H1 (cell line): Measurements from ENCODE around the gene SLC2A13. TPM values are rescaled to one million over a fixed set of nuclear protein-coding genes. Genes with fewer than 3 reads are reported as not detected.

Experiments used
- CTCF ChIA-PET: fragments of 300-600 bp; sonication (Branson Sonifier 250); formaldehyde crosslinking; loops from one replicate; lab custom pipeline; 2021; ENCODE audit not compliant: partially characterized antibody; lab: Charles Lee
- POLR2A ChIA-PET: fragments of 300-600 bp; sonication (Branson Sonifier 250); formaldehyde crosslinking; loops from one replicate; lab custom pipeline; 2021; ENCODE audit warnings: inconsistent platforms; ENCODE audit not compliant: partially characterized antibody; lab: Charles Lee
- DNase-seq, 2 experiments: peaks; one replicate each; pipeline versions ENCODE4 v3.0.0 to v3.0.0-alpha.2; 2010 to 2022; ENCODE audit warnings: low spot score in 2 of 2, low read depth in 1 of 2, mixed read lengths in 1 of 2
- FAIRE-seq: peaks from 2 replicates; lab custom pipeline; 2011; peaks lifted over from hg19 to GRCh38; lab: Jason Lieb, UNC
- H2AFZ ChIP-seq: 2 replicates; pipeline ENCODE4 v1.8.1; 2012; ENCODE audit warnings: low read length, inconsistent platforms
- H2AK5ac ChIP-seq: 2 replicates; pipeline ENCODE4 v1.6.1; 2013; ENCODE audit warnings: low read depth, low read length
- H2BK120ac ChIP-seq: replicated peaks from 2 replicates; pipeline ENCODE3; 2013; ENCODE audit warnings: low read depth, low read length, inconsistent platforms
- H2BK12ac ChIP-seq: 2 replicates; pipeline ENCODE4 v1.6.1; 2013; ENCODE audit warnings: low read depth, low read length
- H2BK15ac ChIP-seq: 2 replicates; pipeline ENCODE4 v1.6.1; 2013; ENCODE audit warnings: low read length
- H2BK20ac ChIP-seq: 2 replicates; pipeline ENCODE4 v1.6.1; 2013; ENCODE audit warnings: low read length
- H2BK5ac ChIP-seq: 2 replicates; pipeline ENCODE4 v1.6.1; 2013; ENCODE audit warnings: low read depth, low read length
- H3K14ac ChIP-seq: 2 replicates; pipeline ENCODE4 v1.6.1; 2013; ENCODE audit warnings: inconsistent platforms; ENCODE audit not compliant: insufficient read length
- H3K18ac ChIP-seq: 2 replicates; pipeline ENCODE4 v1.6.1; 2013; ENCODE audit warnings: low read length; ENCODE audit errors: extremely low read depth
- H3K23ac ChIP-seq: 2 replicates; pipeline ENCODE4 v1.6.1; 2013; ENCODE audit warnings: inconsistent platforms; ENCODE audit not compliant: insufficient read length
- H3K23me2 ChIP-seq: 2 replicates; pipeline ENCODE4 v1.6.1; 2013; ENCODE audit warnings: low read depth, low read length
- H3K27ac ChIP-seq: 2 replicates; pipeline ENCODE4 v1.6.1; 2011; ENCODE audit warnings: low read depth, low read length, inconsistent platforms
- H3K27me3 ChIP-seq, 4 experiments: replicated peaks in 1 of 4; 1 replicate in 1 of 4; 2 replicates in 3 of 4; pipeline versions ENCODE4 v1.6.1 to v1.8.1; 2011 to 2013; ENCODE audit warnings: low read length in 3 of 4, mild to moderate bottlenecking in 3 of 4, inconsistent platforms in 2 of 4, mixed read lengths in 2 of 4, moderate library complexity in 1 of 4; ENCODE audit not compliant: control insufficient read depth in 3 of 4, insufficient read depth in 3 of 4; ENCODE audit errors: extremely low read depth in 1 of 4
- H3K36me3 ChIP-seq, 4 experiments: 2 replicates each; pipeline versions ENCODE4 v1.6.1 to v1.8.1; 2011 to 2013; ENCODE audit warnings: mild to moderate bottlenecking in 4 of 4, low read length in 3 of 4, moderate library complexity in 2 of 4, control low read depth in 1 of 4, inconsistent platforms in 1 of 4; ENCODE audit not compliant: insufficient read depth in 4 of 4, control insufficient read depth in 2 of 4
- H3K4ac ChIP-seq: replicated peaks from 2 replicates; pipeline ENCODE3; 2013; ENCODE audit warnings: low read length, low read depth, mixed read lengths, inconsistent platforms; ENCODE audit not compliant: insufficient read length
- H3K4me1 ChIP-seq, 4 experiments: replicated peaks in 1 of 4; 1 replicate in 1 of 4; 2 replicates in 3 of 4; pipeline versions ENCODE4 v1.6.1 to v1.8.1; 2011 to 2013; ENCODE audit warnings: low read length in 3 of 4, inconsistent platforms in 2 of 4, mixed read lengths in 1 of 4; ENCODE audit not compliant: insufficient read depth in 4 of 4, control insufficient read depth in 3 of 4
- H3K4me2 ChIP-seq, 2 experiments: 2 replicates each; pipeline versions ENCODE4 v1.6.1 to v1.8.1; 2011 to 2013; ENCODE audit warnings: low read depth in 2 of 2, low read length in 2 of 2, control low read depth in 1 of 2, inconsistent platforms in 1 of 2, mild to moderate bottlenecking in 1 of 2; ENCODE audit not compliant: insufficient read depth in 1 of 2
- H3K4me3 ChIP-seq, 4 experiments: fragments of 200-600, 300-600 bp in 1 of 4; sonication (generic), shearing (Covaris generic), sonication (Bioruptor Twin) in 1 of 4; 2 replicates each; pipeline versions ENCODE4 v1.5.1 to v1.8.1; 2011 to 2016; ENCODE audit warnings: low read length in 4 of 4, low read depth in 3 of 4, control low read depth in 2 of 4, inconsistent platforms in 2 of 4, mild to moderate bottlenecking in 2 of 4, mixed read lengths in 1 of 4, moderate library complexity in 1 of 4; ENCODE audit not compliant: insufficient read depth in 2 of 4; ENCODE audit errors: extremely low read depth in 1 of 4
- H3K56ac ChIP-seq: replicated peaks from 2 replicates; pipeline ENCODE3; 2013; ENCODE audit warnings: low read depth, mild to moderate bottlenecking, mixed read lengths, low read length, inconsistent platforms; ENCODE audit not compliant: insufficient read length
- H3K79me1 ChIP-seq: 2 replicates; pipeline ENCODE4 v1.6.1; 2013; ENCODE audit warnings: low read depth, low read length, control low read depth
- H3K79me2 ChIP-seq, 2 experiments: 2 replicates each; pipeline versions ENCODE4 v1.6.1 to v1.8.1; 2012 to 2013; ENCODE audit warnings: low read length in 2 of 2, mild to moderate bottlenecking in 2 of 2, inconsistent platforms in 1 of 2; ENCODE audit not compliant: insufficient read depth in 2 of 2, control insufficient read depth in 1 of 2
- H3K9ac ChIP-seq, 4 experiments: replicated peaks in 1 of 4; 1 replicate in 1 of 4; 2 replicates in 3 of 4; pipeline versions ENCODE4 v1.6.1 to v1.8.1; 2011 to 2013; ENCODE audit warnings: low read depth in 3 of 4, low read length in 3 of 4, control low read depth in 2 of 4, mild to moderate bottlenecking in 2 of 4, moderate library complexity in 2 of 4, inconsistent platforms in 1 of 4; ENCODE audit errors: extremely low read depth in 1 of 4
- H3K9me3 ChIP-seq, 2 experiments: 2 replicates each; pipeline versions ENCODE4 v1.6.1 to v1.8.1; 2012 to 2013; ENCODE audit warnings: mild to moderate bottlenecking in 2 of 2, moderate library complexity in 2 of 2, control low read depth in 1 of 2, inconsistent platforms in 1 of 2, low read depth in 1 of 2, low read length in 1 of 2, mixed read lengths in 1 of 2; ENCODE audit not compliant: insufficient read depth in 2 of 2
- H4K20me1 ChIP-seq, 2 experiments: replicated peaks in 1 of 2; 2 replicates each; pipeline versions ENCODE3 to v1.8.1; 2011 to 2013; ENCODE audit warnings: inconsistent platforms in 2 of 2, low read length in 2 of 2, mild to moderate bottlenecking in 1 of 2; ENCODE audit not compliant: insufficient read depth in 2 of 2, control insufficient read depth in 1 of 2
- H4K5ac ChIP-seq: 2 replicates; pipeline ENCODE4 v1.6.1; 2013; ENCODE audit warnings: low read length, low read depth, mixed read lengths, inconsistent platforms; ENCODE audit not compliant: insufficient read length
- H4K8ac ChIP-seq: 2 replicates; pipeline ENCODE4 v1.8.0; 2013; ENCODE audit warnings: mild to moderate bottlenecking, moderate library complexity, low read length, inconsistent platforms; ENCODE audit not compliant: insufficient read depth; ENCODE audit errors: extremely low read depth
- H4K91ac ChIP-seq: replicated peaks from 2 replicates; pipeline ENCODE3; 2013; ENCODE audit warnings: low read length, mixed read lengths, inconsistent platforms; ENCODE audit not compliant: insufficient read length
- GABPA ChIP-seq: IDR thresholded peaks from 2 replicates; pipeline ENCODE4 v1.6.1; 2011; ENCODE audit warnings: mild to moderate bottlenecking, low read length, moderate library complexity, borderline replicate concordance; ENCODE audit not compliant: insufficient read depth
- KDM5A ChIP-seq: fragments of 200-600 bp; IDR thresholded peaks from 2 replicates; pipeline ENCODE4 v1.7.1; 2012; ENCODE audit warnings: mild to moderate bottlenecking, low read length, inconsistent platforms, mixed read lengths
- PHF8 ChIP-seq: fragments of 200-600 bp; sonication (generic); conservative IDR thresholded peaks from 2 replicates; pipeline ENCODE4 v1.7.1; 2012; ENCODE audit warnings: low read depth, mild to moderate bottlenecking, inconsistent platforms, low read length, moderate library complexity
- POU5F1 ChIP-seq: IDR thresholded peaks from 2 replicates; pipeline ENCODE4 v1.6.1; 2011; ENCODE audit warnings: low read depth, mild to moderate bottlenecking, low read length, moderate library complexity
- RFX5 ChIP-seq: IDR thresholded peaks from 2 replicates; pipeline ENCODE4 v1.6.1; 2011; ENCODE audit warnings: low read depth, low read length, improper control_type of control experiment, borderline replicate concordance
- polyA plus RNA-seq, 7 experiments: library from polyadenylated mRNA; depleted of rRNA in 3 of 7; stranded (reverse) in 5 of 7; unstranded in 2 of 7; fragments of >200 nt in 5 of 7; fragments of 200-250 nt in 2 of 7; gene quantifications; 1 replicate in 5 of 7; 2 replicates in 1 of 7; 4 replicates in 1 of 7; pipeline versions ENCODE4 v1.2.1 to v1.2.3, GENCODE V29; 2011 to 2013; ENCODE audit warnings: missing spikeins in 2 of 7, mixed read lengths in 2 of 7
- total RNA-seq: library from RNA; stranded (reverse); fragmentation: NEBNext Ultra II Directional; extraction: Animal tissue kit (Norgen Biotek cat#: 25700); gene quantifications from 2 replicates; pipeline ENCODE4 v1.2.1, GENCODE V29; 2021

SLC2A13 gene
- total and polyA plus RNA-seq, 2 of the 8 experiments (the other 6 are each of a cell fraction or from before 2014, with no cell fraction given), result 2.8 to 9.6 TPM

GRCh38 chr12:39878753-39879152 lies 227.1 kb downstream of the SLC2A13 start:
- no peak overlapping the region for H2AFZ ChIP-seq
- H3K23ac ChIP-seq, result no peak overlapping the region
- no peaks in the 10 kb centered on the region for H3K79me2 ChIP-seq
- peaks cover 0 to 15% (median 0%) of the 10 kb centered on the region in 4 experiments; a peak in 2 of 8 replicates for H3K36me3 ChIP-seq
- no peaks in the 10 kb centered on the region for H3K79me1 ChIP-seq
- H2AK5ac ChIP-seq, result no peak overlapping the region
- no peak overlapping the region for H3K27ac ChIP-seq
- peaks cover 0 to 3% (median 3%) of the 10 kb centered on the region in 4 experiments; a peak in 2 of 7 replicates for H3K4me1 ChIP-seq
- H2BK120ac ChIP-seq, result no peak overlapping the region
- H3K27me3 ChIP-seq, result no peaks in the 10 kb centered on the region
- H3K4me3 ChIP-seq, result no peak overlapping the region
- no peak overlapping the region for H4K8ac ChIP-seq
- no peak overlapping the region for H2BK5ac ChIP-seq
- no peak overlapping the region for H3K18ac ChIP-seq
- ChIA-PET POLR2A (no interaction called here), CTCF (no interaction called here)
- DNase-seq, result no peak
- no peak overlapping the region for H3K14ac ChIP-seq
- H3K23me2 ChIP-seq, result no peaks in the 10 kb centered on the region
- H4K91ac ChIP-seq, result no peak overlapping the region
- no peak overlapping the region for H4K5ac ChIP-seq
- H2BK12ac ChIP-seq, result no peak overlapping the region
- no peak overlapping the region for H3K9ac ChIP-seq
- no peaks in the 10 kb centered on the region for H4K20me1 ChIP-seq
- no peak overlapping the region for H2BK15ac ChIP-seq
- H3K9me3 ChIP-seq, result peaks cover 29% of the 10 kb centered on the region in 2 experiments
- H3K4me2 ChIP-seq, result no peak overlapping the region
- no peak overlapping the region for H3K56ac ChIP-seq
- no peak for FAIRE-seq
- H2BK20ac ChIP-seq, result no peak overlapping the region
- H3K4ac ChIP-seq, result no peak overlapping the region
- TF ChIP-seq GABPA (no peak), RFX5 (no peak), POU5F1 (no peak), PHF8 (no peak), KDM5A (no peak)
